AG08396 (cell line): ENCODE results near the gene MARCHF2.

Experiments
- DNase-seq: peaks from one replicate; pipeline ENCODE4 v3.0.0; 2012; ENCODE audit warnings: low spot score, mixed read lengths

MARCHF2 gene

DNA sequence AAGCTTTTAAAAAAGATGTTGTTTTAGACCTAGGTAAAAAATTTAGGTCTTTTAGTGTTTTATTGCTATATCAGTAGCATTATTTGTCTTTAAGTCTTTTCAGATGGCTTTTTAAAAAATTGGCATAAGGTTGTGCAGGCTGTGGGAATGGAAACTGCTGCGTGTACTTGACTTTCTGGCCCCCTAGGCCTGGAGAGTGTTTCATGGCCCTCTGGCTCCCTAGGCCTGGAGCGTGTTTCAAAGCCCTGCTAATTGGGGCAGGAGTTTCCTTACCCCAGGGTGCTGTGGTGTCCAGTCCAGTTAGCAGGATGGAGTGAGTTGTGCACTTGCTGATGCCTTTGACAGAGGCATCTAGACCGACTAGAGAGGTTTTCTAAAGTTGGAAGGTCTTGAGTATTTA lies 65.5 kb downstream of the MARCHF2 start:
- DNase-seq, result no peak

- DNase-seq, result no peak
Observed at GRCh38 chr19:8481201-8481600, 68.1 kb downstream of the MARCHF2 start.

GRCh38 chr19:8481616-8482015 lies 68.5 kb downstream of the MARCHF2 start:
- no peak for DNase-seq

DNA sequence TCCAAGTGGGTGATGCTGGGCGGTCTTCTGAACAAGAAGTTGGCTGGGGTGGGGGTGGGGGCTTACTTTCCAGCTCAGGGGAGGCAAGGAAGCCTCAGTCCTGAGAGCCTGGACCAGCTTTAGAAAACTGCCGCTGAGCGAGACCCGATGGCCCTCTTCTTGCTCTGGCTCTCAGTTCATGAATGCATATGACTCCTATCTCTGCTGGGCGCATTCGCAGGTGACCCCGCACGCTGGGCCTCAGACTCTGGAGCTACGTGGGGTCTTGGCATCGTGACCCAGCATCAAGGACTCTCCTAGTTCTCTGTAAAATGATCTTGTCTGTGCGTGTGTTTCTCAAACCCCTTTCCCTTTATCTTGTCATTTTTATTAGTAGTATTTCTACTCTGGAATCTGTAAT lies 69.6 kb downstream of the MARCHF2 start:
- no peak for DNase-seq

DNA sequence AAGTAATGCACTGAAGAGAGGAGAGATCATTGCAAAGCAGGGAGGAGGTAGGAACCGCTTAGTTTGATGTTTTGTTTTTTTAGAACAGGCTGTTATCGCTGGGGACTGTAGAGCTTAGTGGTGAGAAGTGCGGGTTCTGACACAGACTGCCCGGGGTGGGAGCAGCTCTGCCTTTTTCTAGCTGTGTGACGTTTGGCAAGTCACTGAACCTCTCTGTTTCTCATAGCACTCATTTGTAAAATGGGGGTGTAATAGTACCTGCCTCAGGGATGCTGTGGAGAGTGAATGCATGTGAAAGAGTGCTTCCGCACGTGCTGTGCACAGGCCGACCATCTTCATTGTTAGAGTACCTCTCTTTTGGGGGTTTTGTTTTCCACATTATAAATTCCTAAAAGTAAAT lies 70.1 kb downstream of the MARCHF2 start:
- DNase-seq, result no peak

GRCh38 chr19:8484331-8484894 lies 71.3 kb downstream of the MARCHF2 start:
- no peak for DNase-seq

DNA sequence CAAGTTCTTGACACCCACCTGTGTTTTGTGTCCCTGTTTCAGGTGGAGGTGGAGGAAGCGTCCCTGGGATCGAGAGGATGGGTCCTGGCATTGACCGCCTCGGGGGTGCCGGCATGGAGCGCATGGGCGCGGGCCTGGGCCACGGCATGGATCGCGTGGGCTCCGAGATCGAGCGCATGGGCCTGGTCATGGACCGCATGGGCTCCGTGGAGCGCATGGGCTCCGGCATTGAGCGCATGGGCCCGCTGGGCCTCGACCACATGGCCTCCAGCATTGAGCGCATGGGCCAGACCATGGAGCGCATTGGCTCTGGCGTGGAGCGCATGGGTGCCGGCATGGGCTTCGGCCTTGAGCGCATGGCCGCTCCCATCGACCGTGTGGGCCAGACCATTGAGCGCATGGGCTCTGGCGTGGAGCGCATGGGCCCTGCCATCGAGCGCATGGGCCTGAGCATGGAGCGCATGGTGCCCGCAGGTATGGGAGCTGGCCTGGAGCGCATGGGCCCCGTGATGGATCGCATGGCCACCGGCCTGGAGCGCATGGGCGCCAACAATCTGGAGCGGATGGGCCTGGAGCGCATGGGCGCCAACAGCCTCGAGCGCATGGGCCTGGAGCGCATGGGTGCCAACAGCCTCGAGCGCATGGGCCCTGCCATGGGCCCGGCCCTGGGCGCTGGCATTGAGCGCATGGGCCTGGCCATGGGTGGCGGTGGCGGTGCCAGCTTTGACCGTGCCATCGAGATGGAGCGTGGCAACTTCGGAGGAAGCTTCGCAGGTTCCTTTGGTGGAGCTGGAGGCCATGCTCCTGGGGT lies 72.7 kb downstream of the MARCHF2 start:
- DNase-seq, result no peak

- no peak for DNase-seq
Observed at GRCh38 chr19:8486661-8487136, 73.6 kb downstream of the MARCHF2 start.

DNA sequence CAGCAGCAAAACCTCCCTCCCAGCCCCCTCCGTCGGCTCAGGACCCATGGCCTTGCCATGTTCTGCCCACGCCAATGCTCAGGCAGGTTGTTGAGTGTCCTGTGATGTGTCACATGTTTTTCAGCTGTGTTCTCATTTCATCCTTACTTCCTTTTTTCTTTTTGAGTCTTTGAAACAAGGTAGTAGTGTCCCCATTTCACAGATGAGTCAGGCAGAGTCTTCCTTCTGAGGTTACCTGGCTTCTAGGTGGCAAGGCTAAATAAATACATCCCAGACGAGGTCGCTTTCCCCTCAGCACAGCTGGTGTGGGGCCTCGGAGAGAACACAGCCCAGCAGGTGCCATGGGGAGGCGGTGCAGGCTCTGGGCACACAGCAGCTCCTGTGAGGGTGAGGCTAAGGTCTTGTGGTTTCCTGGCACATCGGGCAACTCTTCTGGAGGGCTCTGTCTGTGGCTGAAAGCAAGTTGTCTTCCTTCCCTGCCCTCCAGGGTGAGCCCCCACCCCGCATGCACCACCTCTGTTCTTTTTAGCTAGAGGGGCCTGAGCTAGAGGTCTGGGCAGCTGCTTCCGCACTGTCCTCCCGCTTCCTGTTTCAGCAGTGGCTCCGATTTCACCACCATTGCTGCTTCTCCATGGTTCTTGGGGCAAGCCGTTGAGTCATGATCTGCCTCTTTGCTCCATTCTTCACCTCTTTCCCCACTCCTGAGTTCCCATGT lies 74.2 kb downstream of the MARCHF2 start:
- DNase-seq, result no peak

- DNase-seq, result no peak
Observed at GRCh38 chr19:8488365-8488764, 75.3 kb downstream of the MARCHF2 start.
